Psoas muscle (tissue), 8 donors: ENCODE data around the gene ANKRD23. TPM values are rescaled to one million over a fixed set of nuclear protein-coding genes. Genes with fewer than 3 reads are reported as not detected.

Experiments used
- ATAC-seq, 4 donors: fragments of 200-7000 bp; cut with Tn5 transposase; one replicate each; pipeline ENCODE4 v1.9.1; 2020; ENCODE audit warnings: moderate library complexity in 3 of 4, mild to moderate bottlenecking in 2 of 4
- DNase-seq, 2 donors: peaks; one replicate each; pipeline ENCODE4 v3.0.0-alpha.2; 2020
- H3K27ac ChIP-seq: fragments of 200-600 bp; one replicate; pipeline ENCODE4 v1.8.0; 2022
- H3K27me3 ChIP-seq, 3 donors: fragments of 200-600 bp in 1 of 3; one replicate each; pipeline versions ENCODE4 v1.6.1 to v1.8.0; 2013 to 2022; ENCODE audit warnings: low read length in 2 of 3, mild to moderate bottlenecking in 2 of 3, moderate library complexity in 1 of 3; ENCODE audit not compliant: insufficient read depth in 3 of 3
- H3K36me3 ChIP-seq, 2 donors: fragments of 200-600 bp in 1 of 2; one replicate each; pipeline versions ENCODE4 v1.6.1 to v1.8.0; 2013 to 2022; ENCODE audit warnings: low read depth in 1 of 2, mild to moderate bottlenecking in 1 of 2, moderate library complexity in 1 of 2; ENCODE audit not compliant: insufficient read depth in 1 of 2
- H3K4me1 ChIP-seq: fragments of 200-600 bp; one replicate; pipeline ENCODE4 v1.8.0; 2022
- H3K4me3 ChIP-seq: fragments of 200-600 bp; one replicate; pipeline ENCODE4 v1.8.0; 2022; ENCODE audit warnings: mild to moderate bottlenecking
- H3K9me3 ChIP-seq: fragments of 200-600 bp; one replicate; pipeline ENCODE4 v1.8.0; 2022
- CTCF ChIP-seq: fragments of 200-600 bp; IDR thresholded peaks from one replicate; pipeline ENCODE4 v1.8.0; 2022; ENCODE audit warnings: antibody characterized with exemption
- WGBS, 3 donors: extraction: QIAGEN DNeasy Blood & Tissue Kit; methylation state at CpG; one replicate each; pipeline versions ENCODE4 v1.1.6 to v1.1.7; 2013; 5-methylcytosine and 5-hydroxymethylcytosine counted together
- intact Hi-C, 2 donors: fragments of 100-400 bp; cut with DNase I; formaldehyde crosslinking; loops; one replicate each; pipeline versions ENCODE4 v1.11.0 to v1.14.2; 2022
- polyA plus RNA-seq, 3 donors: library from polyadenylated mRNA; stranded (reverse); fragments of 200-250 nt; gene quantifications; one replicate each; pipeline ENCODE4 v1.2.3, GENCODE V29; 2013
- total RNA-seq, 4 donors: library from RNA; stranded (reverse); fragmentation: NEBNext Ultra II Directional in 2 of 4; extraction: Animal tissue kit (Norgen Biotek cat#: 25700) in 2 of 4; gene quantifications; one replicate each; pipeline versions ENCODE4 v1.2.1 to v1.2.4, GENCODE V29; 2021 to 2023
- donor health status: healthy with polysubstance abuse.
- donor health status: DM: no; HTN: no; CAD: no; lungs with moderate emphysema.
- donor health status: Bipolar disorder and iron deficiency.
- donor health status: healthy.
- donor health status: DM: yes; HTN: yes; CAD: no.
- donor health status: DM: no; HTN: no; CAD: no.
- donor health status: DM: no; HTN: no; CAD: no.
- donor health status: DM: yes; HTN: yes; CAD: no.

The ANKRD23 gene
- total and polyA plus RNA-seq, 7 donors: 256 to 1,374 (median 788) TPM

GRCh38 chr2:96883306-96883705 lies 39.5 kb upstream of the ANKRD23 start:
- no peak for TF ChIP-seq CTCF
- Histone ChIP-seq H3K27me3 (no peaks in the 10 kb centered on the region), H3K27ac (no peak overlapping the region), H3K36me3 (no peaks in the 10 kb centered on the region), H3K4me3 (no peak overlapping the region), H3K9me3 (no peaks in the 10 kb centered on the region), H3K4me1 (peaks cover 12% of the 10 kb centered on the region)
- 77 to 87% (median 87%) methylated on average over 7 to 9 of the region's 9 CpGs for WGBS, 3 donors
- intact Hi-C loops: no loop called here
- ATAC-seq: no peak
- DNase-seq: no peak

- no peak overlapping the region for H3K27ac ChIP-seq
- ATAC-seq: no peak
- 78 to 83% (median 82%) methylated on average over 8 of the region's 8 CpGs for WGBS, 3 donors
- H3K27me3 ChIP-seq: no peaks in the 10 kb centered on the region
- H3K4me3 ChIP-seq: no peak overlapping the region
- no peak for TF ChIP-seq CTCF
- H3K9me3 ChIP-seq: no peaks in the 10 kb centered on the region
- intact Hi-C loops: no loop called here
- peaks cover 8% of the 10 kb centered on the region for H3K4me1 ChIP-seq
- DNase-seq: no peak
- H3K36me3 ChIP-seq: no peaks in the 10 kb centered on the region
Observed at GRCh38 chr2:96882906-96883305, 39.1 kb upstream of the ANKRD23 start.

- TF ChIP-seq CTCF: no peak
- 66 to 77% (median 68%) methylated on average over 12 of the region's 12 CpGs for WGBS, 3 donors
- Histone ChIP-seq H3K4me3 (no peak overlapping the region), H3K9me3 (no peaks in the 10 kb centered on the region), H3K27me3 (no peaks in the 10 kb centered on the region), H3K27ac (no peak overlapping the region), H3K36me3 (no peaks in the 10 kb centered on the region), H3K4me1 (peaks cover under 1% of the 10 kb centered on the region)
- intact Hi-C loops: no loop called here
- ATAC-seq (no peak), DNase-seq (no peak)
Observed at GRCh38 chr2:96882230-96882629, 38.4 kb upstream of the ANKRD23 start.

- Histone ChIP-seq H3K27ac (no peak overlapping the region), H3K36me3 (no peaks in the 10 kb centered on the region), H3K27me3 (no peaks in the 10 kb centered on the region), H3K4me1 (no peaks in the 10 kb centered on the region), H3K4me3 (no peak overlapping the region), H3K9me3 (no peaks in the 10 kb centered on the region)
- 68 to 75% (median 73%) methylated on average over 10 of the region's 10 CpGs for WGBS, 3 donors
- no peak for TF ChIP-seq CTCF
- ATAC-seq (no peak), DNase-seq (no peak)
- intact Hi-C loops: no loop called here
Observed at GRCh38 chr2:96881349-96882195, 37.8 kb upstream of the ANKRD23 start.

- no peaks in the 10 kb centered on the region for H3K36me3 ChIP-seq
- H3K4me3 ChIP-seq: no peak overlapping the region
- DNase-seq (no peak), ATAC-seq (no peak)
- no peak overlapping the region for H3K27ac ChIP-seq
- H3K4me1 ChIP-seq: no peaks in the 10 kb centered on the region
- no peaks in the 10 kb centered on the region for H3K9me3 ChIP-seq
- no peak for TF ChIP-seq CTCF
- H3K27me3 ChIP-seq: no peaks in the 10 kb centered on the region
- WGBS, 3 donors: 92 to 94% (median 93%) methylated on average over 6 of the region's 6 CpGs
- intact Hi-C loops: no loop called here
Observed at GRCh38 chr2:96880891-96881273, 37.1 kb upstream of the ANKRD23 start.
